Measurements from ENCODE around the gene ENO3. TPM values are rescaled to one million over a fixed set of nuclear protein-coding genes. Genes with fewer than 3 reads are reported as not detected.

ENO3 gene
- polyA plus RNA-seq, 1 of the 3 experiments (the other 2 are of a cell fraction) = 29.2 TPM

DNA sequence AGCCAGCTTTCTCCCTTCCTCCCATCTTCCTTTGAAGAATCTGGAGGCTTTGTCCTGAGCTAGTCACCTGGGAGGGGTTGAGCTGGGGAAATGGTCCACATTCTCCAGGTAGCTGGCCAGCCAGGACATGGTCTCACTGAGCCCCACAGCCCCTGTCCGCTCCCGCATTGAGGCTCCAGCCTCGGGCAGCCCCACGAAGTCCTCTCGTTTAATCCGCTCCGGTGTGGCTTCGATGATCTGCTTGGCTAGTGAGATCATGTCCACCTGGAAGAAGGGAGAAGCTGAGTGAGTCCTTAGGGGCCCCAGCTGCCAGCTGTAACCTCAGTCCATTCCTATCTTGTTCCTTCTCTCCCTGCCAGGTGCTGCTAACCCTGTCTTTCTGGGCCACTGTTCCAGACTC lies 19.4 kb downstream of the ENO3 start:
- TF ChIP-seq TCF12 (IDR thresholded peaks at IDR 0.05) (no peak), TEAD4 (IDR thresholded peaks at IDR 0.05; ENCODE audit: borderline replicate concordance, insufficient read depth) (no peak), ELF1 (IDR thresholded peaks at IDR 0.05) (no peak), JUND (IDR thresholded peaks at IDR 0.05) (no peak), SIN3A (IDR thresholded peaks at IDR 0.05; ENCODE audit: borderline replicate concordance, low read depth, low read length) (no peak), MEF2A (IDR thresholded peaks at IDR 0.05; ENCODE audit: borderline replicate concordance, low read depth) (no peak), GATA2 (CRISPR knock-in tag; IDR thresholded peaks at IDR 0.05) (no peak), MXI1 (IDR thresholded peaks at IDR 0.05; ENCODE audit: low read depth, low read length) (no peak), GABPA (IDR thresholded peaks at IDR 0.05; ENCODE audit: low read depth) (no peak)
- TF ChIP-seq, protein P1, sequence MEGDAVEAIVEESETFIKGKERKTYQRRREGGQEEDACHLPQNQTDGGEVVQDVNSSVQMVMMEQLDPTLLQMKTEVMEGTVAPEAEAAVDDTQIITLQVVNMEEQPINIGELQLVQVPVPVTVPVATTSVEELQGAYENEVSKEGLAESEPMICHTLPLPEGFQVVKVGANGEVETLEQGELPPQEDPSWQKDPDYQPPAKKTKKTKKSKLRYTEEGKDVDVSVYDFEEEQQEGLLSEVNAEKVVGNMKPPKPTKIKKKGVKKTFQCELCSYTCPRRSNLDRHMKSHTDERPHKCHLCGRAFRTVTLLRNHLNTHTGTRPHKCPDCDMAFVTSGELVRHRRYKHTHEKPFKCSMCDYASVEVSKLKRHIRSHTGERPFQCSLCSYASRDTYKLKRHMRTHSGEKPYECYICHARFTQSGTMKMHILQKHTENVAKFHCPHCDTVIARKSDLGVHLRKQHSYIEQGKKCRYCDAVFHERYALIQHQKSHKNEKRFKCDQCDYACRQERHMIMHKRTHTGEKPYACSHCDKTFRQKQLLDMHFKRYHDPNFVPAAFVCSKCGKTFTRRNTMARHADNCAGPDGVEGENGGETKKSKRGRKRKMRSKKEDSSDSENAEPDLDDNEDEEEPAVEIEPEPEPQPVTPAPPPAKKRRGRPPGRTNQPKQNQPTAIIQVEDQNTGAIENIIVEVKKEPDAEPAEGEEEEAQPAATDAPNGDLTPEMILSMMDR (IDR thresholded peaks at IDR 0.05) = no peak
- TF ChIP-seq, protein P2, sequence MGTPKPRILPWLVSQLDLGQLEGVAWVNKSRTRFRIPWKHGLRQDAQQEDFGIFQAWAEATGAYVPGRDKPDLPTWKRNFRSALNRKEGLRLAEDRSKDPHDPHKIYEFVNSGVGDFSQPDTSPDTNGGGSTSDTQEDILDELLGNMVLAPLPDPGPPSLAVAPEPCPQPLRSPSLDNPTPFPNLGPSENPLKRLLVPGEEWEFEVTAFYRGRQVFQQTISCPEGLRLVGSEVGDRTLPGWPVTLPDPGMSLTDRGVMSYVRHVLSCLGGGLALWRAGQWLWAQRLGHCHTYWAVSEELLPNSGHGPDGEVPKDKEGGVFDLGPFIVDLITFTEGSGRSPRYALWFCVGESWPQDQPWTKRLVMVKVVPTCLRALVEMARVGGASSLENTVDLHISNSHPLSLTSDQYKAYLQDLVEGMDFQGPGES (IDR thresholded peaks at IDR 0.05; ENCODE audit: low read depth, low read length) = no peak
- TF ChIP-seq, protein P3, sequence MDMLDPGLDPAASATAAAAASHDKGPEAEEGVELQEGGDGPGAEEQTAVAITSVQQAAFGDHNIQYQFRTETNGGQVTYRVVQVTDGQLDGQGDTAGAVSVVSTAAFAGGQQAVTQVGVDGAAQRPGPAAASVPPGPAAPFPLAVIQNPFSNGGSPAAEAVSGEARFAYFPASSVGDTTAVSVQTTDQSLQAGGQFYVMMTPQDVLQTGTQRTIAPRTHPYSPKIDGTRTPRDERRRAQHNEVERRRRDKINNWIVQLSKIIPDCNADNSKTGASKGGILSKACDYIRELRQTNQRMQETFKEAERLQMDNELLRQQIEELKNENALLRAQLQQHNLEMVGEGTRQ (IDR thresholded peaks at IDR 0.05; ENCODE audit: borderline replicate concordance, low read depth, low read length) = no peak
- TF ChIP-seq, protein P4, sequence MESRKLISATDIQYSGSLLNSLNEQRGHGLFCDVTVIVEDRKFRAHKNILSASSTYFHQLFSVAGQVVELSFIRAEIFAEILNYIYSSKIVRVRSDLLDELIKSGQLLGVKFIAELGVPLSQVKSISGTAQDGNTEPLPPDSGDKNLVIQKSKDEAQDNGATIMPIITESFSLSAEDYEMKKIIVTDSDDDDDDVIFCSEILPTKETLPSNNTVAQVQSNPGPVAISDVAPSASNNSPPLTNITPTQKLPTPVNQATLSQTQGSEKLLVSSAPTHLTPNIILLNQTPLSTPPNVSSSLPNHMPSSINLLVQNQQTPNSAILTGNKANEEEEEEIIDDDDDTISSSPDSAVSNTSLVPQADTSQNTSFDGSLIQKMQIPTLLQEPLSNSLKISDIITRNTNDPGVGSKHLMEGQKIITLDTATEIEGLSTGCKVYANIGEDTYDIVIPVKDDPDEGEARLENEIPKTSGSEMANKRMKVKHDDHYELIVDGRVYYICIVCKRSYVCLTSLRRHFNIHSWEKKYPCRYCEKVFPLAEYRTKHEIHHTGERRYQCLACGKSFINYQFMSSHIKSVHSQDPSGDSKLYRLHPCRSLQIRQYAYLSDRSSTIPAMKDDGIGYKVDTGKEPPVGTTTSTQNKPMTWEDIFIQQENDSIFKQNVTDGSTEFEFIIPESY (IDR thresholded peaks at IDR 0.05; ENCODE audit: borderline replicate concordance, low read depth) = no peak
- TF ChIP-seq, protein P5, sequence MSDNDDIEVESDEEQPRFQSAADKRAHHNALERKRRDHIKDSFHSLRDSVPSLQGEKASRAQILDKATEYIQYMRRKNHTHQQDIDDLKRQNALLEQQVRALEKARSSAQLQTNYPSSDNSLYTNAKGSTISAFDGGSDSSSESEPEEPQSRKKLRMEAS (IDR thresholded peaks at IDR 0.05; ENCODE audit: low read depth) = no peak
- TF ChIP-seq, protein P6, sequence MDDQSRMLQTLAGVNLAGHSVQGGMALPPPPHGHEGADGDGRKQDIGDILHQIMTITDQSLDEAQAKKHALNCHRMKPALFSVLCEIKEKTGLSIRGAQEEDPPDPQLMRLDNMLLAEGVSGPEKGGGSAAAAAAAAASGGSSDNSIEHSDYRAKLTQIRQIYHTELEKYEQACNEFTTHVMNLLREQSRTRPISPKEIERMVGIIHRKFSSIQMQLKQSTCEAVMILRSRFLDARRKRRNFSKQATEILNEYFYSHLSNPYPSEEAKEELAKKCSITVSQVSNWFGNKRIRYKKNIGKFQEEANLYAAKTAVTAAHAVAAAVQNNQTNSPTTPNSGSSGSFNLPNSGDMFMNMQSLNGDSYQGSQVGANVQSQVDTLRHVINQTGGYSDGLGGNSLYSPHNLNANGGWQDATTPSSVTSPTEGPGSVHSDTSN (IDR thresholded peaks at IDR 0.05) = no peak
- Histone ChIP-seq H3K9me3 (no peaks in the 10 kb centered on the region), H4K20me1 (ENCODE audit: insufficient read depth) (no peaks in the 10 kb centered on the region), H3K27me3 (ENCODE audit: insufficient read depth) (no peaks in the 10 kb centered on the region), H3K79me2 (ENCODE audit: insufficient read depth) (peaks cover 39% of the 10 kb centered on the region), H3K4me1 (ENCODE audit: control insufficient read depth in 1 of 2, insufficient read depth in 2 of 2, low read depth in 1 of 2, low read length in 1 of 2) (peaks cover 16 to 24% of the 10 kb centered on the region in 2 experiments; a peak in 3 of 4 replicates), H3K9ac (no peak overlapping the region), H3K4me3 (ENCODE audit: low read depth in 2 of 2, low read length in 1 of 2) (no peak overlapping the region), H3K4me2 (peak overlapping the region; percentile 97; the same call in 1 of the 2 replicates), H3K9me2 (no peaks in the 10 kb centered on the region), H3F3A (replicated peaks; ENCODE audit: insufficient read depth) (peaks cover 18% of the 10 kb centered on the region), H3K36me3 (replicated peaks in 1 of 2; ENCODE audit: control insufficient read depth in 1 of 2, insufficient read depth in 2 of 2, low read length in 1 of 2) (peaks cover 14 to 24% of the 10 kb centered on the region in 2 experiments), H3K27ac (ENCODE audit: low read depth in 2 of 2, low read length in 1 of 2) (peak overlapping the region in 1 of 2 experiments; percentile 93; a peak in 3 of 4 replicates), H2AFZ (ENCODE audit: low read depth) (no peak overlapping the region)
- WGBS (ENCODE audit: low lambda C conversion rate) = 89% methylated on average over 8 of the region's 8 CpGs
- DNase-seq = no peak
- CTCF ChIA-PET = interaction anchor here (0.7 to 6.6 kb wide), 6 partner anchors 10 to 92 kb away, joined by 3 to 52 read pairs (median 10); partner anchors contain the start of genes CAMTA2 and CHRNE
- POLR2A ChIA-PET = interaction anchor here (0.6 to 1.4 kb wide), 3 partner anchors 12 to 61 kb away, joined by 3 read pairs; no protein-coding TSS in a partner anchor
